A549 (cell line): ENCODE data around the gene RBBP8. TPM values are rescaled to one million over a fixed set of nuclear protein-coding genes. Genes with fewer than 3 reads are reported as not detected.
A peak's percentile ranks its signal among the peaks of the same experiment; 100 is the strongest.

Experiments used
- ATAC-seq, 2 experiments: fragments of 200-7000 bp in 1 of 2; fragments of >200 bp in 1 of 2; cut with Nextera tagmentation in 1 of 2; cut with Tn5 transposase in 1 of 2; 3 replicates each; pipeline versions ENCODE4 v1.8.0 to v1.9.1; 2018 to 2020; ENCODE audit warnings: mild to moderate bottlenecking in 1 of 2, moderate library complexity in 1 of 2
- CTCF ChIA-PET: fragments of 300-600 bp; sonication (Branson Sonifier 250); formaldehyde crosslinking; extraction: SDS; loops from one replicate; lab custom pipeline; 2021; ENCODE audit warnings: antibody characterized with exemption, inconsistent platforms; lab: Yijun Ruan, JAX
- POLR2A ChIA-PET: fragments of 350-600 bp; formaldehyde crosslinking; extraction: SDS; loops from one replicate; lab custom pipeline; 2021; ENCODE audit warnings: antibody characterized with exemption, inconsistent platforms; lab: Yijun Ruan, JAX
- DNase-seq, 2 experiments: peaks; one replicate each; pipeline versions ENCODE4 v3.0.0 to v3.0.0-alpha.2; 2011 to 2016; ENCODE audit warnings: low read depth in 1 of 2, low spot score in 1 of 2
- FAIRE-seq: peaks from 2 replicates; lab custom pipeline; 2011; peaks lifted over from hg19 to GRCh38; lab: Jason Lieb, UNC
- H3K27ac ChIP-seq, 2 experiments: fragments of >200 bp; sonication (Bioruptor Twin); formaldehyde crosslinking; 3 replicates each; pipeline ENCODE4 v1.5.1; 2016 to 2017
- H3K4me1 ChIP-seq: fragments of >200 bp; sonication (Bioruptor Twin); formaldehyde crosslinking; 3 replicates; pipeline ENCODE4 v1.6.1; 2016
- H3K4me2 ChIP-seq: fragments of >200 bp; sonication (Bioruptor Twin); formaldehyde crosslinking; 3 replicates; pipeline ENCODE4 v1.6.1; 2016
- H3K4me3 ChIP-seq: fragments of >200 bp; sonication (Bioruptor Twin); formaldehyde crosslinking; 3 replicates; pipeline ENCODE4 v1.5.1; 2016
- H3K9me3 ChIP-seq: fragments of >200 bp; sonication (Bioruptor Twin); formaldehyde crosslinking; 3 replicates; pipeline ENCODE4 v1.6.1; 2016
- ATOH8 ChIP-seq: fragments of 250-450 bp; sonication (Bioruptor Pico); IDR thresholded peaks from 2 replicates; pipeline ENCODE4 v1.5.0; 2020; ENCODE audit warnings: low read depth, mild to moderate bottlenecking, moderate library complexity
- BCL3 ChIP-seq: fragments of >200 bp; sonication (Bioruptor Twin); formaldehyde crosslinking; IDR thresholded peaks from 3 replicates; pipeline ENCODE4 v1.6.1; 2016
- BHLHE40 ChIP-seq: IDR thresholded peaks from 2 replicates; pipeline ENCODE4 v1.6.1; 2012; ENCODE audit warnings: low read depth, low read length, inconsistent platforms
- CEBPB ChIP-seq, 2 experiments: fragments of >200 bp in 1 of 2; sonication (Bioruptor Twin) in 1 of 2; formaldehyde crosslinking in 1 of 2; IDR thresholded peaks; 2 replicates each; pipeline ENCODE4 v1.6.1; 2012 to 2016
- CHD2 ChIP-seq: fragments of 150-350 bp; IDR thresholded peaks from 2 replicates; pipeline ENCODE4 v1.6.1; 2014; ENCODE audit warnings: low read length; ENCODE audit not compliant: partially characterized antibody
- E2F6 ChIP-seq: IDR thresholded peaks from 2 replicates; pipeline ENCODE4 v1.6.1; 2012; ENCODE audit warnings: low read depth, borderline replicate concordance
- EHMT2 ChIP-seq: fragments of 200-600 bp; sonication (generic); IDR thresholded peaks from 2 replicates; pipeline ENCODE4 v1.6.1; 2016; ENCODE audit warnings: antibody characterized with exemption, low read depth, mild to moderate bottlenecking, moderate library complexity
- EP300 ChIP-seq, 2 experiments: fragments of >200 bp; sonication (Bioruptor Twin); formaldehyde crosslinking; IDR thresholded peaks; 2 replicates in 1 of 2; 3 replicates in 1 of 2; pipeline ENCODE4 v1.6.1; 2016 to 2017
- ESRRA ChIP-seq: fragments of 150-350 bp; IDR thresholded peaks from 2 replicates; pipeline ENCODE4 v1.6.1; 2014; ENCODE audit warnings: mild to moderate bottlenecking, low read length, borderline replicate concordance
- FOSB ChIP-seq: fragments of 250-450 bp; sonication (Bioruptor Pico); IDR thresholded peaks from 2 replicates; pipeline ENCODE4 v1.5.0; 2020; ENCODE audit warnings: mild to moderate bottlenecking, moderate library complexity
- FOSL2 ChIP-seq, 2 experiments: fragments of 450-650 bp in 1 of 2; fragments of >200 bp in 1 of 2; sonication (Bioruptor Twin) in 1 of 2; formaldehyde crosslinking; IDR thresholded peaks; 2 replicates each; pipeline versions ENCODE4 v1.5.0 to v1.6.1; 2016 to 2020; ENCODE audit warnings: mild to moderate bottlenecking in 1 of 2, moderate library complexity in 1 of 2
- FOXS1 ChIP-seq: fragments of 250-450 bp; sonication (Bioruptor Pico); IDR thresholded peaks from 2 replicates; pipeline ENCODE4 v1.5.0; 2020; ENCODE audit warnings: mild to moderate bottlenecking, moderate library complexity
- GATA3 ChIP-seq: IDR thresholded peaks from 2 replicates; pipeline ENCODE4 v1.6.1; 2012; ENCODE audit warnings: borderline replicate concordance
- HOXB13 ChIP-seq: fragments of 250-450 bp; sonication (Bioruptor Pico); IDR thresholded peaks from 2 replicates; pipeline ENCODE4 v1.5.0; 2020; ENCODE audit warnings: low read depth, mild to moderate bottlenecking, moderate library complexity
- JUN ChIP-seq, 2 experiments: fragments of >200 bp; sonication (Bioruptor Twin); formaldehyde crosslinking; IDR thresholded peaks; 2 replicates in 1 of 2; 3 replicates in 1 of 2; pipeline ENCODE4 v1.6.1; 2016 to 2017
- JUNB ChIP-seq: fragments of >200 bp; sonication (Bioruptor Twin); formaldehyde crosslinking; IDR thresholded peaks from 2 replicates; pipeline ENCODE4 v1.6.1; 2016
- KDM1A ChIP-seq: fragments of 200-600 bp; sonication (generic); IDR thresholded peaks from 2 replicates; pipeline ENCODE4 v1.6.1; 2016; ENCODE audit warnings: low read depth, mild to moderate bottlenecking
- KDM5A ChIP-seq: fragments of 200-600 bp; sonication (generic); IDR thresholded peaks from 2 replicates; pipeline ENCODE4 v1.6.1; 2016; ENCODE audit warnings: antibody characterized with exemption, mild to moderate bottlenecking
- MAZ ChIP-seq: fragments of 150-350 bp; IDR thresholded peaks from 2 replicates; pipeline ENCODE4 v1.6.1; 2014; ENCODE audit warnings: antibody characterized with exemption, low read depth, low read length, borderline replicate concordance
- MYC ChIP-seq: IDR thresholded peaks from 2 replicates; pipeline ENCODE4 v1.6.1; 2012; ENCODE audit warnings: mild to moderate bottlenecking, inconsistent platforms, low read length, improper control_type of control experiment, borderline replicate concordance
- NFE2L2 ChIP-seq: fragments of 150-350 bp; conservative IDR thresholded peaks from 2 replicates; pipeline ENCODE4 v1.6.1; 2014; ENCODE audit warnings: low read length
- NPAS2 ChIP-seq: fragments of 250-450 bp; sonication (Bioruptor Pico); IDR thresholded peaks from 2 replicates; pipeline ENCODE4 v1.8.0; 2022; ENCODE audit warnings: mild to moderate bottlenecking, moderate library complexity, borderline replicate concordance
- NR3C1 ChIP-seq: fragments of >200 bp; sonication (Bioruptor Twin); formaldehyde crosslinking; IDR thresholded peaks from 3 replicates; pipeline ENCODE4 v1.6.1; 2017
- PBX3 ChIP-seq: IDR thresholded peaks from 2 replicates; pipeline ENCODE4 v1.6.1; 2012
- POLR2A ChIP-seq: IDR thresholded peaks from 2 replicates; pipeline ENCODE4 v1.6.1; 2012; ENCODE audit warnings: mild to moderate bottlenecking, low read length
- RAD21 ChIP-seq, 2 experiments: fragments of >200 bp in 1 of 2; sonication (Bioruptor Twin) in 1 of 2; formaldehyde crosslinking in 1 of 2; IDR thresholded peaks in 1 of 2; conservative IDR thresholded peaks in 1 of 2; 2 replicates in 1 of 2; 3 replicates in 1 of 2; pipeline ENCODE4 v1.6.1; 2012 to 2018; ENCODE audit warnings: inconsistent platforms in 1 of 2
- RARB ChIP-seq: fragments of 250-450 bp; sonication (Bioruptor Pico); IDR thresholded peaks from 2 replicates; pipeline ENCODE4 v1.8.0; 2021; ENCODE audit warnings: mild to moderate bottlenecking, moderate library complexity
- RCOR1 ChIP-seq: fragments of 150-350 bp; IDR thresholded peaks from 2 replicates; pipeline ENCODE4 v1.6.1; 2014; ENCODE audit warnings: antibody characterized with exemption, low read length, low read depth
- RNF2 ChIP-seq: fragments of 200-600 bp; sonication (generic); IDR thresholded peaks from 2 replicates; pipeline ENCODE4 v1.6.1; 2016; ENCODE audit warnings: low read depth, mild to moderate bottlenecking, antibody characterized with exemption, moderate library complexity, borderline replicate concordance
- SMC3 ChIP-seq: fragments of >200 bp; sonication (Bioruptor Twin); formaldehyde crosslinking; IDR thresholded peaks from 3 replicates; pipeline ENCODE4 v1.6.1; 2018; ENCODE audit warnings: inconsistent platforms
- TFCP2L1 ChIP-seq: fragments of 250-450 bp; sonication (Bioruptor Pico); IDR thresholded peaks from 2 replicates; pipeline ENCODE4 v1.5.0; 2021; ENCODE audit warnings: mild to moderate bottlenecking
- TP53 ChIP-seq: fragments of 250-450 bp; sonication (Bioruptor Pico); IDR thresholded peaks from 2 replicates; pipeline ENCODE4 v1.5.0; 2021; ENCODE audit warnings: mild to moderate bottlenecking, moderate library complexity
- USF2 ChIP-seq: fragments of 450-650 bp; IDR thresholded peaks from 2 replicates; pipeline ENCODE4 v1.6.1; 2014; ENCODE audit warnings: antibody characterized with exemption
- ZC3H11A ChIP-seq: fragments of 450-650 bp; IDR thresholded peaks from 2 replicates; pipeline ENCODE4 v1.6.1; 2014; ENCODE audit warnings: antibody characterized with exemption, mild to moderate bottlenecking
- ZFP36 ChIP-seq: fragments of 450-650 bp; IDR thresholded peaks from 2 replicates; pipeline ENCODE4 v1.6.1; 2014; ENCODE audit warnings: borderline replicate concordance; ENCODE audit not compliant: partially characterized antibody
- WGBS: methylation state at CpG from one replicate; pipeline ENCODE4 v1.1.6; 2017; ENCODE audit errors: missing lambda C conversion rate; 5-methylcytosine and 5-hydroxymethylcytosine counted together
- polyA minus RNA-seq: library from RNA; depleted of rRNA, polyadenylated mRNA; stranded (reverse); fragments of >200 nt; gene quantifications from 2 replicates; pipeline ENCODE4 v1.2.3, GENCODE V29; 2011; rRNA and poly(A)+ RNA removed
- polyA plus RNA-seq, 4 experiments: library from polyadenylated mRNA; depleted of rRNA in 3 of 4; stranded (reverse); fragments of >200 nt; fragmentation: RNase III in 1 of 4; extraction: RNeasy Plus Mini Kit Qiagen cat#74134 plus additional on column Dnase treatment in 1 of 4; gene quantifications; 2 replicates in 3 of 4; 3 replicates in 1 of 4; pipeline ENCODE4 v1.2.3, GENCODE V29; 2011 to 2017

Gene RBBP8
- 49.6 and 65.4 TPM in 2 replicates for polyA plus RNA-seq (2011; rRNA removed)
- polyA plus RNA-seq (2012; cell fraction: cytosol; rRNA removed): 11.4 and 13.0 TPM in 2 replicates
- 4.4 and 8.5 TPM in 2 replicates for polyA plus RNA-seq (2012; cell fraction: nucleus; rRNA removed)
- polyA plus RNA-seq (2017; fragmentation: RNase III; extraction: RNeasy Plus Mini Kit Qiagen cat#74134 plus additional on column Dnase treatment): 25.6 to 28.2 TPM (median 26.8 TPM) in 3 replicates
- 14.9 and 19.3 TPM in 2 replicates for polyA minus RNA-seq

- WGBS: 0% methylated on average over 12 of the region's 82 CpGs
- H3K27ac ChIP-seq: peak within 1 kb of the TSS; percentile 94 to 96
- FAIRE-seq (no peak), DNase-seq (peak; percentile 54 to 83), ATAC-seq (peak; percentile 94 to 97)
- H3K4me2 ChIP-seq: peak within 1 kb of the TSS; percentile 82
- POLR2A ChIA-PET: interaction anchor here (0.6 to 1.3 kb wide), 4 partner anchors 50 to 784 kb away, joined by 3 to 5 read pairs (median 4); no protein-coding TSS in a partner anchor
- peak within 1 kb of the TSS; percentile 70 for H3K4me3 ChIP-seq
- peaks cover 10% of the 10 kb centered on the region; the same call in 2 of the 3 replicates for H3K4me1 ChIP-seq
- H3K9me3 ChIP-seq: no peaks in the 10 kb centered on the region
- CTCF ChIA-PET: interaction anchor here (0.6 to 1.5 kb wide), 5 partner anchors 10 to 478 kb away, joined by 3 to 6 read pairs (median 3); no protein-coding TSS in a partner anchor
- TF ChIP-seq NFE2L2 (no peak), E2F6 (peak; percentile 90), KDM1A (no peak), CHD2 (no peak), RAD21 (conservative IDR thresholded peaks at IDR 0.05 in 1 of 2, IDR thresholded peaks at IDR 0.05 in 1 of 2) (no peak), BHLHE40 (no peak), CEBPB (IDR thresholded peaks at IDR 0.05) (peak in 1 of 2 experiments; percentile 47; a peak in 1 of 4 replicates), BCL3 (peak; percentile 48; the same call in 2 of the 3 replicates), FOXS1 (no peak), ZC3H11A (no peak), ESRRA (no peak), POLR2A (peak; percentile 87), FOSB (no peak), FOSL2 (IDR thresholded peaks at IDR 0.05) (no peak), FOSL2 (CRISPR knock-in tag; IDR thresholded peaks at IDR 0.05) (no peak), HOXB13 (CRISPR knock-in tag) (no peak), USF2 (no peak), PBX3 (no peak), JUN (IDR thresholded peaks at IDR 0.05) (peak; percentile 24 to 66; a peak in 2 of 5 replicates), RCOR1 (no peak), NPAS2 (no peak), KDM5A (no peak), ATOH8 (no peak), JUNB (no peak), EHMT2 (no peak), SMC3 (no peak), TP53 (CRISPR knock-in tag) (no peak), MAZ (no peak), MYC (no peak), TFCP2L1 (CRISPR knock-in tag) (no peak), NR3C1 (no peak), RNF2 (no peak), ZFP36 (no peak), EP300 (IDR thresholded peaks at IDR 0.05) (no peak), GATA3 (no peak), RARB (CRISPR knock-in tag) (no peak)
Observed at GRCh38 chr18:22933206-22933965, at the start of gene RBBP8. Gene RBBP8 (plus strand): TSS chr18:22933328. CDS start chr18:22936852, 3,524 bp downstream.
